Retinal pigment epithelial cell (primary cell): ENCODE measurements around the gene FALEC.

Source experiments
- DNase-seq: peaks from one replicate; pipeline ENCODE4 v3.0.0-alpha.2; 2010; ENCODE audit warnings: low read depth
- H3K4me3 ChIP-seq: 2 replicates; pipeline ENCODE4 v1.5.1; 2011; ENCODE audit warnings: mild to moderate bottlenecking, low read length, control low read depth, moderate library complexity
- TF ChIP-seq, protein P1 (sequence below): conservative IDR thresholded peaks from 2 replicates; pipeline ENCODE4 v1.5.1; 2011; ENCODE audit warnings: low read depth, low read length, control low read depth, inconsistent platforms

Gene FALEC

DNA sequence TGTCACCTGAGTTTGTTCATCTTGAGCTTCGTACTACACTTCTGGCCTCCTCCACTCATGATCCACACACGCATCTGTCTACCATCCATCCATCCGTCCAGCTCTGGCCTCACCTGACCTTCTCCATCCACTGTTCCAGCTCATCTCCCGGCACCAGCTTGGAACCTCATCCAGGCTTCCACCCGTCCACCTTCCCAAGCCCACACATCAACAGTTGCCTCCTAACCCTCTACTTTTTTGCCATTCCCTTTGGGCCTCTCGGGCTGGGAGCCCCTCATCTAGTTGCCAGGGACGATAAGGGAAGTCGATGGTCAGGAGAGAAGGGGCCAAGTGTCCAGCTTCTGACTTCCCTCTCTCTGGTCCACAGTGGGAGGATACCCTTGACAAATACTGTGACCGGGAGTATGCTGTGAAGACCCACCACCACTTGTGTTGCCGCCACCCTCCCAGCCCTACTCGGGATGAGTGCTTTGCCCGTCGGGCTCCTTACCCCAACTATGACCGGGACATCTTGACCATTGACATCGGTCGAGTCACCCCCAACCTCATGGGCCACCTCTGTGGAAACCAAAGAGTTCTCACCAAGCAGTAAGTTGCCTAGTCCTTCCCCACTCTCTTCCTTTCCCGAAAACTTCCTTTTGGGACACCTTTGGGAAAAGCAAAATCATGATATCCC, 3.4 kb upstream of the FALEC start:
- DNase-seq: no peak
- TF ChIP-seq, protein P1, sequence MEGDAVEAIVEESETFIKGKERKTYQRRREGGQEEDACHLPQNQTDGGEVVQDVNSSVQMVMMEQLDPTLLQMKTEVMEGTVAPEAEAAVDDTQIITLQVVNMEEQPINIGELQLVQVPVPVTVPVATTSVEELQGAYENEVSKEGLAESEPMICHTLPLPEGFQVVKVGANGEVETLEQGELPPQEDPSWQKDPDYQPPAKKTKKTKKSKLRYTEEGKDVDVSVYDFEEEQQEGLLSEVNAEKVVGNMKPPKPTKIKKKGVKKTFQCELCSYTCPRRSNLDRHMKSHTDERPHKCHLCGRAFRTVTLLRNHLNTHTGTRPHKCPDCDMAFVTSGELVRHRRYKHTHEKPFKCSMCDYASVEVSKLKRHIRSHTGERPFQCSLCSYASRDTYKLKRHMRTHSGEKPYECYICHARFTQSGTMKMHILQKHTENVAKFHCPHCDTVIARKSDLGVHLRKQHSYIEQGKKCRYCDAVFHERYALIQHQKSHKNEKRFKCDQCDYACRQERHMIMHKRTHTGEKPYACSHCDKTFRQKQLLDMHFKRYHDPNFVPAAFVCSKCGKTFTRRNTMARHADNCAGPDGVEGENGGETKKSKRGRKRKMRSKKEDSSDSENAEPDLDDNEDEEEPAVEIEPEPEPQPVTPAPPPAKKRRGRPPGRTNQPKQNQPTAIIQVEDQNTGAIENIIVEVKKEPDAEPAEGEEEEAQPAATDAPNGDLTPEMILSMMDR: no peak
- no peak overlapping the region for H3K4me3 ChIP-seq

DNA sequence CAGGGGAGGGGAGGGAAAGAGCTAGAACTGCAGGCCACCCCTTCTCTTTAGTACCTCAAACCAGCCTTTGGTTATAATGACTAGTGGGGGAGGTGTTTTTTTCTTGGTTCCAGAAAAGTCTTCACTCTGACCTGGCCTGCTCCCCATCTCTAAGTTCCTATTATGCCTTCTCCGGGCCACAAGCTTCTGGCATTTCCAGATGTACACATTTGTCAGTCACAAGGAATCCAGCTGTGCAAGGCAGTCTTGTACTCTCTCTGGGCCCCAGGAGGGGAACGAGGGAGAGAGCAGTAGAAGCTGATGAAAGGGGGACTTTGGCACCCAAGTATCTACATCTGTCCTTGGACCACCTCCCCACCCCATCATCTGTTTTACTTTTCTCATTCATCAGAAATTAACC, 2.7 kb upstream of the FALEC start:
- no peak overlapping the region for H3K4me3 ChIP-seq
- TF ChIP-seq, protein P1: no peak
- no peak for DNase-seq

DNA sequence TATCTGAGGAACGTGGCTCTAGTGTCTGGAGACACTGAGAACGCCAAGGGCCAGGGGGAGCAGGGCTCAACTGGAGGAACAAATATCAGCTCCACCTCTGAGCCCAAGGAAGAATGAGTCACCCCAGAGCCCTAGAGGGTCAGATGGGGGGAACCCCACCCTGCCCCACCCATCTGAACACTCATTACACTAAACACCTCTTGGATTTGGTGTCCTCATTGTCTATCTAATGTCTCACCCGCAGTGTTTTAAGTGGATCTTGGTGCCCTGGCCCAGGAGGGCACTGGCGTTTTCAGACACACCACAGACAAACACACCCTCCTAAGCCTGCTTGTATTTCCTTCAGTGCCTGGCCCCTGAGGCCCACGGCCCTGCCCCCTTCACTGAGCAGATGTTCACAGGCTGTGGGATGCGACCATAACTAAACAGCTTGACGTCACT, 2.2 kb upstream of the FALEC start:
- no peak for DNase-seq
- no peak overlapping the region for H3K4me3 ChIP-seq
- TF ChIP-seq, protein P1: no peak

DNA sequence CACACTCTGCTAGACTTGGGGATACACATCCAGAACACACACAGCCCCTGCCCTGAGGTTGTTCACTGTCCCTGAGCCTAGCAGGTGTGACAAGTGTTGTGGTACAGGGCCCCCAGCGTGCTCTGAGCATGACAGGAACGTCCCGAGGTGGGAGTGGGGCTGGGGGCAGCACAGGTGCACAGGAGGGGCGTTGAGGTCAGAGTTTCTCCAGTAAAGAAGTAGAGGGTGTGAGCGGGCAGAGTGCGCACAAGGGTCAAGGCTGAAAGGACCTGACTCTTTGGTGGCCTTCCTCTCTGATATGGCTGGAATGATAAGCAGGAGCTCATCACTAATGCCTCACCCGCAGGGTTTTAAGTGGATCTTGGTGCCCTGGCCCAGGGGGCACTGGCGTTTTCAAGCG, 1.3 kb upstream of the FALEC start:
- H3K4me3 ChIP-seq: no peak overlapping the region
- TF ChIP-seq, protein P1: no peak
- DNase-seq: no peak

DNA sequence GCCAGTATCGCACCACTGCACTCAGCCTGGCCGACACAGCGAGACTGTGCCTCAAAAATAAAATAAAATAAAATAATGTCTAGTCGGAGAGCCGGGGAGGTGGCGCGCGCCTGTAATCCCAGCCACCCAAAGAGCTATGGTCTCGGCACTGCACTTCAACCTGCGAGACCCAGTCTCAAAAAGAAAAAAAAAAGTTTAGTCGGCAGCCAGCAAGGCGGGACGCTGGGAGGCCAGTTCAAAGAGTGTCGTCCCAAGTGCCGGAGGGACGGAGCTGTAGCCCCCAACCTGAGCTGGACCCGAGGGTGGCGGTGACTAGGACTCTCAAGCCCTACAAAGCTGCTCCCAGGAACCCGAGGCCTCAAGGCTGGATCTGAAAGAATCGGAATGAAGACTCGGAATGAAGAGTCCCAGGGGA, 632 bp upstream of the FALEC start:
- no peak for DNase-seq
- H3K4me3 ChIP-seq: peak overlapping the region; percentile 62
- TF ChIP-seq, protein P1: no peak

DNA sequence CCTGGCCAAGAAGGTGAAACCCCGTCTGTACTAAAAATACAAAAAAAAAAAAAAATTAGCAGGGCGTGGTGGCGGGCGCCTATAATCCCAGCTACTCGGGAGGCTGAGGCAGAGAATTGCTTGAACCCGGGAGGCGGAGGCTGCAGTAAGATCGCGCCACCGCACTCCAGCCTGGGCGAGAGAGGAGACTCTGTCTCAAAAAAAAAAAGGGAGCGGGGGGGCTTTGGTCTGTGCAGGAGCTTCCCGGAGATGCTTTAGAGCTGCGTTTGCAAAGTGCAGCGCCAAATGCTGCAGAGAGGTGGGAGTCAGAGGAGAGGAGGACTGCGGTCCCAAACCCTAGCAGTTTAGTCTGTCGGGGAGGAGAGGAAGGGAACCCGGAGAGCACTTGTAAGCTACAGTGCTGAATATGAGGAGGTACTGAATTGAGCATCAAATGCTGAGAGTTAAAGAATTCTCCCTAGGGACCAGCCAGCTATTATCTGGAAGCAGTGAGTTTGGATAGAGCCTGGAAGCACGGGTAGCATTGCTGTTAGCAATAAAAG, 569 bp downstream of the FALEC start:
- peak overlapping the region; percentile 62 for H3K4me3 ChIP-seq
- TF ChIP-seq, protein P1: no peak
- DNase-seq: no peak

DNA sequence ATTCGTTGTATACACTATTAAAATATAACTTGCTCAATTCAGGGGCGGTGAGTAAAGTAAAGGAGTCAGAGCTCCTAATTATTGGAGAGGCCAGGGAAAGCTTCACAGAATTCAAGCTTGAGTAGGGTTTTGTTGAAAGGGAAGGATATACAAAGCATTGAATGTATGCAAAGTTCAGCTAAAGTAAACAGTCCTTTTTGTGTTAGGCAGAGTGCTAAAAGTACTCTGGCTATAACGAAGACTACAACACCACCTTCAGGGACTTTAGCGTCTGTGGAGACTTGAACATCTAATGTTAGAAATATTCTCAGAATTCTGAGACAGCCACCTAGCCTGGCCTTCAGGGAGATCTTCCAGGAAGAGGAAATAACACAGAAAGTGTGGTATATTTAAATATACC, 1.1 kb downstream of the FALEC start:
- H3K4me3 ChIP-seq: no peak overlapping the region
- TF ChIP-seq, protein P1: no peak

More for the DNA sequence above, 1.1 kb downstream of the FALEC start:
- DNase-seq: no peak
